Fibroblast of the conjunctiva (primary cell): ENCODE results near the gene SNRNP35.
"Not testable (repeated sequence)": the region's sequence is repeated elsewhere in the genome, so short reads cannot be mapped to it uniquely, and the experiment has no call there.

Experiments
- DNase-seq: peaks from one replicate; pipeline ENCODE4 v3.0.0-alpha.2; 2010; ENCODE audit warnings: low read depth

SNRNP35 gene

DNA sequence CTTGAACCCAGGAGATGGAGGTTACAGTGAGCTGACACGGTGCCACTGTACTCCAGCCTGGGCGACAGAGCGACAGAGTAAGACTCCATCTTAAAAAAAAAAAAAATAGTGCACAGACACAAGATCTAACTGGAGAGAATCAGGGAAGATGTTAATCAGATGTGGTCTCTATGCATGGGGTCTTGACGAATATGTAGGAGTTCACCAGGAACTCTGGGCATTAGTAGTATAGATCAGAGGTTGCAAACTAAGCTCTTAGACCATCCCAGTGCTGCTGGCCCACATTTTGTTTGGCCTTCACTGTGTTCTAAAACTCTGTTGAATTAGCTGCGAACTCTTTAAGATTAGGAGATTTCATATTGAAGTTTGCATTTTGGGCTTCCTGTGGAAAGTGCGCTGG, 31.6 kb downstream of the SNRNP35 start:
- no peak for DNase-seq

DNA sequence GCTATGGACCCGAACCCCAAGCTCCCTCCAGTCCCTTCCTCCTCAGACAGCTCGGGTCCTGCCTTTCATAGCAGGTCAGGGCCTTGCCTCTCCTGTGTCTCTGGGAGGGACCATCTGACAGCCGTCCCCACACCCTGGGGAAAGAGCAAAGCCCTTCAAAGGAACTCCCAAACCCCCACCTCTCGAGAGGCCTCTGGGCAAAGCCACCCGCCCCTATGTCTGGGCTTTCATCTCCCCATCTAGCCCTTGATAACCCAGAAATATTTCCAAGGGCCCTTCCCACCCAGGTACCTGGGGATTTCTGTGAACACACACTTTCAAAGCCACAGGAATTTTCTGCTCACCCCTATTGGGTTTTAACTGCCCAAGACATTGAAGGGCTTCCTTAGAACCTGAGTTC, 32.1 kb downstream of the SNRNP35 start:
- DNase-seq, result no peak

DNA sequence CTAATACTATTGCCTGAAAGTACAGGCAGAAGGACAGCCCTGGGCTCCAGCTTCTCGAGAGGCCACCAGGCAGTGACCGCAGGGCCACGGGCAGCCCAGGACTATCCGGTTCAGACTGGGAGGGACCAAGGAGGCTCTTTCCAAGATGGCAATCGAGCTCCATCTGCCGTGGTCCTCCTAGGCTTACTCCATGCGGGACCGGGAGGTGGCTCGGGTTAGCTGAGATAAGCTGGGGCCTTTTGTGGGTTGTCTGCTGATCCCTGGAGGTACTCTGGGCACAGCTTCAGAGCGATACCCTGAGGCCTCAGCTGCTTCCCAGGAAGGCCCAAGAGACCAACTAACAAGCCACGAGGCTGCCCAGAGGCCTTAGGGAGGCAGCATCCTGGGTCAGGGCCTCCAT, 33.1 kb downstream of the SNRNP35 start:
- DNase-seq, result no peak

DNA sequence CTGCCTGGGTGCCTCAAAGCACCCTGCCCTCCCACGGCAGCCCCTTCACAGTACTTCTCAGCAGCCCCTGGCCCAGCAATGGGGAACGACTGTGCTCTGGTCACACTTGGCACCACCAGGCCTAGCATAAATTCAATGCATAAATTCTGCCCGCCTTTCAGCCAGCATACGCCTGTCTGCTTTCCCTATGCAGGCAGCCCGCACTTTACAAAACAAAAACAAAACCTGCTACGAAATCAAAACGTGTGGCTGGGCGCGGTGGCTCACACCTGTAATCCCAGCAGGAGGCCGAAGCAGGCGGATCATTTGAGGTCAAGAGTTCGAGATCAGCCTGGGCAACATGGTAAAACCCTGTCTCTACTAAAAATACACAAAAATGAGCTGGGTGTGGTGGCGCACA, 33.5 kb downstream of the SNRNP35 start:
- no peak for DNase-seq

DNA sequence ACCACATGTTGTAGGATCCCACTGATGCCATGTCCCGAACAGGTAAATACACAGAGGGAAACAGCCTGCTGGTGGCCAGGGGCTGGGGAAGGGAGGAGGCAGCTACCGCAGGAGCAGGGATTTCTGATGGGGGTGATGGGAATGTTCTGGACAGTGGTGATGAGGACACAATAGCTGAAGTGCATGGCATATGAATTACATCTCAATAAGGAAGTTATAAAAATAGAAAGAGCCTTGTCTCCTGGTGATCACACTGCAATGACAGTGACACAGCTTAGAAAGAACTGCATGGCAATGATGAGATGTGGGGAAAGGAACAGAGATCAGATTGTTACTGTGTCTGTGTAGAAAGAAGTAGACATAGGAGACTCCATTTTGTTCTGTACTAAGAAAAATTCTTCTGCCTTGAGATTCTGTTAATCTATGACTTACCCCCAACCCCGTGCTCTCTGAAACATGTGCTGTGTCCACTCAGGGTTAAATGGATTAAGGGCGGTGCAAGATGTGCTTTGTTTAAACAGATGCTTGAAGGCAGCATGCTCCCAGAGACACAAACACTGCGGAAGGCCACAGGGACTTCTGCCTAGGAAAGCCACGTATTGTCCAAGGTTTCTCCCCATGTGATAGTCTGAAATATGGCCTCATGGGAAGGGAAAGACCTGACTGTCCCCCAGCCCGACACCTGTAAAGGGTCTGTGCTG, 34.5 kb downstream of the SNRNP35 start:
- DNase-seq, result not testable (repeated sequence)

DNA sequence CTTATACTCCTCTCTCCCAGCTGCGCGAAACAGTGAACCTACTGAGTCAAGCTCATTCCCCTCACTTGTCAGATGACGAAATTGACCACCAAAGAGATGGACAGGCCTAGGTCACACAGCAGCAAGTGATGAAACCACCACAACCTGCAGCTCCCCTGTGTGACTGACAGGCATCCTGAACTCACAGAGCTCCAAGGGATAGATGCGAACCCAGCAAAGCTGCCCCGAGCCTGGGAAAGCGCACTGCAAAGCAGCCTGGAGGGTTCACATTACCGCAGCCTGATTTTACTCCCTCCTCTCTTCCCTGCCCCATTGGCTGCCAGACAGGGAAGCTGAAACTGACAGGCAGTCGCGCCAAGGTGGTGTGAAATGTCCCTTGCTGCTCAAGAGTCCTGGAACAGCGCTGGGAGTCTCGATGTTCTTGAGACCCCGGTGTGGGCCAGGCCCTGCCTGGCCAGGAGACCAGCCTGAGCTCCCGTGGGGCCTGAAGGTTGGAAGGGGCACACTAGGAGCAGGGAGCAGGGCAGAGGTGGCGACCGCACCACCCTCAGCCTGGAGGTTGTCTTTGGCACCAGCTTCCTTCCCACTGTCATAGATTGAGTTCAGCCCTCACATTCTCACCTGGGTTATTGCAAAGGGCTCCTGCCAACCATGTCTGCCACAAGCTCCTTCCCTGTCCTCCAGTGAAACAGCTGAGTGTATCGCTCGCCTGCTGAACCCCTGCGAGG, 36.3 kb downstream of the SNRNP35 start:
- no peak for DNase-seq

DNA sequence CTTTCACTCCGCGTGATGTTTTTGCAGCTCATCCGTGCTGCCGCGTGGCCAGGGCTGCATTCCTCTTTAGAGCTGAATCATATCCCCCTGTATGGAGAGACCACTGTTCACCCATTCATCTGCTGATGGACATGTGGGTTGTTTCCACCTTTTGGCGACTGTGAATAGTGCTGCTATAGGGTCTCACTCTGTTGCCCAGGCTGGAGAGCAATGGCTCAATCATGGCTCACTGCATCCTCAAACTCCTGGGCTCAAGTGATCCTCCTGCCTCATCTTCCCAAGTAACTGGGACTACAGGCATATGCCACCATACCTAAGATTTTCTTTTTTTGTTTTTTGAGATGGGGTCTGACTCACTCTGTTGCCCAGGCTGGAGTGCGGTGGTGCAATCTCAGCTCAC, 39.1 kb downstream of the SNRNP35 start:
- no peak for DNase-seq

DNA sequence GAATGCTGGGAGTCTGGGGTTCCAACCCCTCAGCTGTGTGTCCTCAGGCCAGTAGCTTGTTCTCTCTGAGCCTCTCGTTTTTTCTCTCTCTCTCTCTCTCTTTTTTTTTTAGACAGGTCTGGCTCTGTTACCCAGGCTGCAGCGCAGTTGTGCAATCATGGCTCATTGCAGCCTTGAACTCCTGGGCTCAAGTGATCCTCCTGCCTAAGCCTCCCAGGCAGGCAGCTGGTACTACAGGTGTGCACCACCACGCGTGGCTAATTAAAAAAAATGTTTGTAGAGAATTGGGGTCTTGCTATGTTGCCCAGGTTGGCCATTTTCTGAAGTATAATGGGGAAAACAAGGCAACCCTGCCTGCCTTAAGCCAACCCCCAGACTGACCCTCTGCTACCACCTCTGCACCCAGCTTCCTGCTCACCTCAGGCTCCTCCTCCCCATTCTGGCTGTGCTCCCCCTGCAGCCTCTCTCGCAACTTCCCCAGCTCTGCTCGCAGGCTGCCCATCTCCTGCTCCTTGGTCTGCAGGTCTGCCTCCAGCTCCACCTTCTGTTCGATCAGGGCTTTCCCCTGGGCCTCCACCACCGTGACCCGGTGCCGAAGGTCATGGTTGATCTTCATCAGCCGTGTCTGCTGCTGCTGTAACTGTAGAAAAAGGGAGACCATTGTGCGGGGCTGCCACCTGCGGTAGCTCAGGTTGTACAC, 40.3 kb downstream of the SNRNP35 start:
- DNase-seq, result no peak

DNA sequence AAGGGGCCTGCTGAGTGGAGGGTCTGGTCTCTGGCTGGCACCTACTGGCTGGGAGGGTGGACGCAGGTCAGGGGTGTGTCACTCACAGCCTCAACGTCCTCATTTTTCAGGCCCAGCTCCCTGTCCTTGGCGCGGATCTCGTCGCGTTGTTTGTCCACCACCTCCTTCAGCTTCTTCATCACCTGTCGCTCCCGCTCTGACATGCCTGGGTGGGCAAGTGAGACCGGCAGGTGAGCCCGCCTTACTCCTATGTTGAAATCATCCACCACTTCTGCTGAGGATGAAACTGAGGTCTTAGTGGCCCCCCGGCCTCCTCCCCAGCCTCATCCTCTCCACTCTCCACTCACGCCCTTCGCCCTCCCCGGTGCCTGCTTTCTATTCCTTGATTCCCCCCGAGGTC, 41.4 kb downstream of the SNRNP35 start:
- DNase-seq, result no peak

DNA sequence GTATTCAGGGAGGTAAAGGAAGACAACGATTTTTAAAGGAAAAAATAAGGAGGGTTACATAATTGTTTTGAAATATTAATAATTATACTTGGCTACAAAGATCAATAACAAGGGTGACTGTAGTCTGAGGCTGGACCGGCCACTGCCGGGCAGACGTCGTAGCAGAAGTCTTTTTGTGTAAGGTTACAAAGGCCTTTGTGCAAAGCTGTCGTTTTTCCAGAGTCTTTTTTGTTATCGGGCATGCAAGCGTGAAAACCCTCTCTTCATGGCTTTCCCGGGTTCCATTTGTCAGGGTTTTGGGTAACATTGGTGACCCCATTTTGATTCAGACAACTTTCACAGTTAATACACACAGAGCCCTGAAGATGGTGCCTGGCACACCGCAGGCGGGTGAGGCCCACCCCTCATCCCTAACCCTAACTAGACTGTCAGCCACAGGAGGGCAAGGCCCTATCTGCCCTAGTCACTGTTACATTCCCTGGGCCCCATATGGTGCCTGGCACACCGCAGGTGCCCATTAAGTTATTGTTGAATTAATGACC, 44.3 kb downstream of the SNRNP35 start:
- DNase-seq, result no peak

DNA sequence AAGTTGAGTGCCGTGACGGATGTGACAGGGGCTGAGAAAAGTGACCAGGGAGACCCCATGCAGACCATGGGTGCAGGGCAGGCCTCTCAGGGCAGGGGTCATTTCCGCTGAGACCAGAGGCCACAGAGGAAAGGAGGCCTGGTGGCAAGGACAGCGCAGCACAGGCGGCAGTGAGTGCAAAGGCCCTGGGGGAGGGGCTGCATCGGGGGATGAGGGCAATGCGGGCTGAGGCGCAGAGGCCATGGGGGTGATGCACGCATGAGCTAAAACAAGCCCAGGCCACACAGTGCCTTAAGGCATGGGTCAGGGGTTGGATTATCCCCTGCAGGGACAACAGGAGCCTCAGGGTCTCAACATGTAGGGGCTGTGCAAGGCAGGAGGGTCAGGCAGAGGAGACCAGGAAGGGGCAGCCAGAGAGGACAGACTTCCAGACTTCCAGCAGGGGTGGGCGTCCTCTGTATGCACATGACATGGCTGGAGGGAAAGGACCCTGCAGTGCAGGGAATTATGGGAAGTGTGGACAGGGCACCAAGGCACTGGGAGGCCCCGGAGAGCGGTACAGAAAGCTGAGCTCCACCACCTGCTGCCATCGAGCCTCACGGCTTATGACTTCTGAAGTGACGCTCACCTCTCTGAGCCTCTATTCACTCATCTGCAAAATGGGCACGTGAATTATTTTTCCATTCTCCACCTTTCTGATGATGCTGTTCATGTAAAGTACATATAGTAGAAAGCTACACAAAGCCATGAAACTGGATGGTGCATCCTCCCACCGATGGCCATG, 48.3 kb downstream of the SNRNP35 start:
- no peak for DNase-seq

DNA sequence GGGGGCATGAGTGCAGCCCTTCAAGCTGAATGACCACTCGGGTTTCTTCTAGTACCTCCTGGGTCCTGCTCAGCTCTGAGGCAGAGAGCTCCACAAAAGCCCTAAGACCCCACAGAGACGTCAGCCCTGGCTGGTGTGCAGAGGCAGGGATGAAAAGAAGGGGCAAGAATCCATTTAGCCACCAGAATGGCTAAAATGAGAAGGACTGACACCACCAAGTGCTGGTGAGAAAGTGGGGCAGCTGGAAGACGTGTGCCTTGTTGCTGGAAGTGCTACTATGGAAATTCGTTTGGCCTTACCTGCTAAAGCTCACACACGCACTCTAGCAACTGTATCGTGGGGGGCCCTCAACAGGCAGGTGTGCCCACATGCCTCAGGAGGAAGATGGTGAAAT, 48.9 kb downstream of the SNRNP35 start:
- DNase-seq, result no peak

DNA sequence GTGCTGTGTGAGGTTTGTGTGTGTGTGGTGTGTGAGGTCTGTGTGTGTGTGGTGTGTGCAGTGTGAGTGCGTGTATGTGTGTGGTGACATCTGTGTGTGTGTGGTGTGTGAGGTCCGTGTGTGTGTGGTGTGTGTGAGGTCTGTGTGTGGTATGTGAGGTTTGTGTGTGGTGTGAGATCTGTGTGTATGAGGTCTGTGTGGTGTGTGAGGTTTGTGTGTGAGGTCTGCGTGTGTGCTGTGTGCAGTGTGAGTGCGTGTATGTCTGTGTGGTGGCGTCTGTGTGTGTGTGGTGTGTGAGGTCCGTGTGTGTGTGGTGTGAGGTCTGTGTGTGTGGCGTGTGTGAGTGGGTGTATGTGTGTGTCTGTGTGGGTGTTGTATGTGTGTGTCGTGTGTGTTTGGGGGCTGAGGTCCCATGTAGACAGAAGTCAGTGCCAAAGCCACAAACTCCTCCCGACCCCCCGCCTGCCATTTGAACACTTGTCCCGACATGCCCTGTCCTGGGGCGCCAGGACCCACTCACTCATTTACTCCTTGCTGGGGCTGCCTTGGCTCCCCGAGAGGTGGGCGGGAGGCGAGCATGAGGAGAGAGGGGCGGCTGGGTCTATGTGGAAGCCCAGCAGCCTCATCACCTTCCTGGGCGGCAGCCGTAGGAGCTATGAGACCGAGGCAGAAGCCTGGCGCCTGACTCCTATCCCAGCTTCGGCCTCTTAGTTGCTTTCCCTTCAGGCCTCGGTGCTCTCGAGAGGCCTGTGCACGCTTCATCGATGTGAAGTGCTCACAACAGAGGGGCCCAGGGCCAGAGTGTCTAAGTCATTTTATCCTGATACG, 55.1 kb downstream of the SNRNP35 start:
- DNase-seq, result no peak

DNA sequence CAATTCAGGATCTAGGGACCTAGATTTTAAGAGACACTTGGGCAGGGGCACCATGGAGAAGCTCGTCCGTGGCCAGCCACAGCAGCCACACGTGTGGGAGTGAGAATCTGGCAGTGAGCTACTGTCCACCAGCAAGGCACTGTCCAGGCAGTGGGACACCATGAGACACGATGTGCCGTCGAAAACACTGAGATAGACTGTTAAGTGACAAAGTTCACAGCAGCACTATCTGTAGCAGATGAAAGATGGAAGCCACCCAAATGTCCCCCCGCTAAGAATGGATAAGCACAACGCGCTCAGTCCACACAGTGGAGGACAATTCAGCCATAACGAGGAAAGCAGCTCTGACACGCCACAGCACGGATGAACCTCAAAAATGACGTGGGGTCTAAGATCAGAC, 55.9 kb downstream of the SNRNP35 start:
- DNase-seq, result no peak

DNA sequence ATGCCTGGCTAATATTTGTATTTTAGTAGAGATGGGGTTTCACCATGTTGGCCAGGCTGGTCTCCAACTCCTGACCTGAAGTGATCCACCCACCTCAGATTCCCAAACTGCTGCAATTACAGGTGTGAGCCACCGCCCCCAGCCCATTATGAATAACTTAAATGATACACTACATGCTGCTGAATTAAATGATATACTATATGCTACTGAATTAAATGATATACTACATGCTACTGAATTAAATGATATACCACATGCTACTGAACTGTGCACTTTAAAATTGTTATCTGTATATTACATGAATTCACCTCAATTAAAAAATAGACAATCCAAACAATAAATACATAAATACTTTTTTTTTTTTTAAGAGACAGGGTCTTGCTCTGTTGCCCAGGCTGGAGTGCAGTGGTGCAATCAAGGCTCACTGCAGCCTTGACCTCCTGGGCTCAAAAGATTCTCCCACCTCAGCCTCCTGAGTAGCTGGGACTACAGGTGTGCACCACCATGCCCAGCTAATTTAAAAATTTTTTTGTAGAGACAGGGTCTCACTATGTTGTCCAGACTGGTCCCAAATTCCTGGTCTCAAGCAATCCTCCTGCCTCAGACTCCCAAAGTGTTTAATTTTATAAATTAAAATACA, 56.8 kb downstream of the SNRNP35 start:
- not testable (repeated sequence) for DNase-seq

DNA sequence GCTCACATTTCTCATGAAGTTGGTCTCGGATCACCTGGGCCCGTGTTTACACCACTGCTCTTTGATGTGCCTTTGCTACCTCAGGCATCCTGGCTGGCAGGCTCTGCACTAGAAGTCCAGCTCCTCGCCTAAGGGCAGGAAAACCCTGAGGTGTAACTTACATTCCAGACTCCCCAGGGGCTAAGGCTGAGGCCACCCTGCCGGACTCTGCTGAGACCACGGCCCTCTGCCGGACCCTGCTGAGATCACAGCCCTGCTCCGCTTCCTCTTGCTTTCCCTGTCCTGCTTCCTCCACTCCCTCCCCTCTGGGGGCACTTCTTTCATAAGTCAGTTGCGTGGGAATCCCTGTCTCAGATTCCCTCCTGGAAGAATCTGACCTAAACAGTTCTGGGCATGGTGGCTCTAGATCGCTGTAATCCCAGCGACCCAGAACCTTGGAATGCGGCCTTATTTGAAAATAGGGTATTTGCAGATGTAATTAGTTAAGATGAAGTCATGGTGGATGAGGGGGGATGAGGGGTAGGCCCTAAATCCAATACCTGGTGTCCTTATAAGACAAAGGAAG, 58.4 kb downstream of the SNRNP35 start:
- DNase-seq, result no peak
